Middle frontal gyrus (tissue), 1 donor: ENCODE data around the gene PLEKHG5.
"Not testable (repeated sequence)": the region's sequence is repeated elsewhere in the genome, so short reads cannot be mapped to it uniquely, and the experiment has no call there.

Source experiments
- DNase-seq: peaks from one replicate; pipeline ENCODE4 v3.0.0-alpha.2; 2015; ENCODE audit warnings: low spot score; ENCODE audit errors: extremely low spot score

Gene PLEKHG5

DNA sequence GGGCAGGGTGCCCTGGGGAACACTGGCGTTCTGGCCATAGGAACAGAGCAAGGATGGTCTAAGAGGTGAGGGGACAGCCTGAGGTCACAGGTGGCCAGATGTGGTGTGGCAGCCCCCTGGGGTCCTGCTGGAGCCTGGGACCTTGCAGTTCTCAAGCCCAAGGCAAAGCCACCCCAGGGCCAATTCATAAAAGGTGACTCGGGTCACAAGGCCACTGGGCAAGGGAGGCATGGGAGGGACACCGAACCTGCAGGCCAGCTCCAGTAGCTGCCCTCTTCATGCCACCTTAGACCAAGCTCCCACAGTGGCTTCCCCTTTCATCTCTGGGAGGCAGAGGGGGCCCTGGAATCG lies 44.8 kb downstream of the PLEKHG5 start:
- no peak for DNase-seq

DNA sequence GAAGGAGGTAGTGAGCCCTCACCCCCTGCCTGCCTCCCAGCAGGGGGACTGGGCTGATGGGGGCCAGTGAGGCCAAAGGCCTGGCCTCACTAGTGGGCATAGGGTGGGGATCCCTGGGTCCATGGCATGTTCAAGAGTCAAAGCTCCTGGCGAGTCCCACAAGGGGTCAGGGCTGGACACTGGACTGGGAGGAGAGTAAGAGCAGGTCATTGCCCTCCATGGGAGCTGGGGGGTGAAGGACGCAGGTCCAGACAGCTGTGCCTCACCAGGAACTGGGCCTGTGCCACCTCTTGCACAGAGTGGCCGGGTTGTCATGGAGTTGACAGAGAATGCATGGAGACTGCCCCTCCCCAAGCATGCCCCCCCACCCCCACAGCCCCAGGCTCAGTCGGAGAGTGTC lies 45.5 kb downstream of the PLEKHG5 start:
- not testable (repeated sequence) for DNase-seq

GRCh38 chr1:6445062-6445763 lies 46.3 kb downstream of the PLEKHG5 start:
- no peak for DNase-seq

GRCh38 chr1:6444377-6444776 lies 47.1 kb downstream of the PLEKHG5 start:
- no peak for DNase-seq

DNA sequence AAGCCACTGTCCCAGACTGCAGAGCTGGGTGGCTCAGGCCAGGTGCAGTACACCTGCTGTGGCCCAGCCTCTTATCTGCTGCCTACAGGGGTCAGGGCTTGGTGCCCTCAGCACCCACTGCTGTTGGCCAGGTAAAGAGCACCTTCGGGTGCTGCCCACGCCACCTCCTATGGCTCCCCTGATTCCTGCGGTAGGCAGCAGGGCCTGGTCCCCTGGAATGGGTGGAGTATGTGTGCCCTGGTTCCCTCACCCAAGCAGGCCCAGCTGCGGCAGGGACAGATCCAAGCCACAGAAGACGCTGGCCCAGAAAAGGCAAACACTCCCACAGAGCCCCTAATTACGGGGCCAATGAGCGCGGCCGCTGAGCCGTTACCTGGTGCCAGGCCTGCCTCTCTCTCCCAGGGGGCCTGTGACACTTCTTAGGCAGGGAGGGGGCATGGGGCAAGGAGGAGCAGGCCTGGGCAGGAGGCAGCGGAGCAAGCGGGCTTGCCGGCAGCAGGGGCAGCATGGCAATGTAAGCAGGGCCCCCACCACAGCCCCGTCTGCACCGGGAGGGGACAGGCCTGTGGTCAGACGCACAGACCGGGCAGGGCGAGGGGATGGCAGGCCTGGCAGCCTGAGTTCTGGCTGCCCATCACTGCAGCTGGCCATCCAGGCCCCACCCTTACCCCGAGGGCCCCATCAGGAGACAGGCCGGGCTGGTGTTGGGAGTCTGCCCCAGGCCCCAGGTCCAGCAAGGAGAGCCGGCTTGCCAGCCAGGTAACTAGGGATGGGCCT lies 47.9 kb downstream of the PLEKHG5 start:
- DNase-seq, result no peak

DNA sequence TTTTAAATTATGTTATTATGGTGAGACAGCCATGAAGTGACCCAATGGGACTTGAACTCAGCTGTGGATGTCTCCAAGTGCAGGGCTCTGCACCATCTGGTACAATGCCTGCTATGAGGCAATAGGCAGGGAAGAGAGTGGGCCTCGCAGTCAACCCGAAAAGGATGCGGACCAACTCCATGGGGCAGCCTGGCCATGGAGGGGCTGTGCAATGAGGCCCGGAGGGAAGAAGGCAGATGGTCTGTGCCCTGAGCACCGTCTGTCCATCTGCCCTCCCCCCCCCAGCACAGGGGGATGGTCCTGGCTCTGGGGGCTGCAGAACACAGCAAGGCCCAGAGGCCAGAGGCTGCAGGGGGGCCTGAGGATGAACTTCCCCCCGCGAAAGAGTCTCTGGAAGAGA lies 49.9 kb downstream of the PLEKHG5 start:
- no peak for DNase-seq

DNA sequence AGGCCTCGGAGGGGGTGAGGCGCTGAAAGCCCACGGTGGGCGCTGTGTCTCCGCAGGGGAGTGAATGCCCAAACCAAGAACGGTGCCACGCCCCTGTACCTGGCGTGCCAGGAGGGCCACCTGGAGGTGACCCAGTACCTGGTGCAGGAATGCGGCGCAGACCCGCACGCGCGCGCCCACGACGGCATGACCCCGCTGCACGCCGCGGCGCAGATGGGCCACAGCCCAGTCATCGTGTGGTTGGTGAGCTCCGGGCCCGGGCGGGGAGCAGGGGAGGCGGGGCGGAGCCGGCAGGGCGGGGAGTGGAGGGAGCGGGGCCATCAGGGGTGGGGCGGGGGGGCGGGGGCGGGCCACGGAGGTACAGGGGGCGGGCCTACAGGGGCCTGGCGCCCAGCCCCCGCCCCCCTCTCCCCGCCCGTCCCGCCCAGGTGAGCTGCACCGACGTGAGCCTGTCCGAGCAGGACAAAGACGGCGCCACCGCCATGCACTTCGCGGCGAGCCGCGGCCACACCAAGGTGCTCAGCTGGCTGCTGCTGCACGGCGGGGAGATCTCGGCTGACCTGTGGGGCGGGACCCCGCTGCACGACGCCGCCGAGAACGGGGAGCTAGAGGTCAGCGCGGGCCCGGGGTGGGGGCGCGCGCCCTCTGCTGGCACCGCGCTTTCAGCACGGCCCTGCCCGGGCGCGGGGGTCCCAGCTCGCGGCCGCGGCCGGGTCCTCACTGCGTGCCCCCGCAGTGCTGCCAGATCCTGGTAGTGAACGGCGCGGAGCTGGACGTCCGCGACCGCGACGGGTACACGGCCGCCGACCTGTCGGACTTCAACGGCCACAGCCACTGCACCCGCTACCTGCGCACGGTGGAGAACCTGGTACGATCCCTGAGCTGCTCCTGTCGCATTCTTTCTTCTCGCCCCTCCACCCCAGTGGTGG lies 51.0 kb downstream of the PLEKHG5 start:
- DNase-seq, result no peak

GRCh38 chr1:6438047-6438525 lies 53.4 kb downstream of the PLEKHG5 start:
- no peak for DNase-seq

GRCh38 chr1:6437012-6437700 lies 54.3 kb downstream of the PLEKHG5 start:
- peak; percentile 38 for DNase-seq

DNA sequence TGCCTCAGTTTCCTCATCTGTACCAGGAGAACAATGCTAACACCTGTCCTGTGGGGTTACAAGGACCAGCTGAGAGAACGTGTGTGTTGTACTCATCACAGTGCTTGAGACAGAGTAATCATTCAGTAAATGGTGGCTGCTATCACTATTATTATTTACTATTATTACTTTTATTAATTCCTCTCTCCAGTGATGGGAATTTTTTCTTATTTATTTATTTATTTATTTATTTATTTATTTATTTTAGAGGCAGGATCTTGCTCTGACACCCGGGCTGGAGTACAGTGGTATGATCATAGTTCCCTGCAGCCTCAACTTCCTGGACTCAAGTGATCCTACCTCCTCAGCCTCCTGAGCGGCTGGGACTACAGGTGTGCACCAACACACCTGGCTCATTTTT lies 55.2 kb downstream of the PLEKHG5 start:
- not testable (repeated sequence) for DNase-seq

- DNase-seq, result no peak
Measured at GRCh38 chr1:6435547-6435946, 55.9 kb downstream of the PLEKHG5 start.

DNA sequence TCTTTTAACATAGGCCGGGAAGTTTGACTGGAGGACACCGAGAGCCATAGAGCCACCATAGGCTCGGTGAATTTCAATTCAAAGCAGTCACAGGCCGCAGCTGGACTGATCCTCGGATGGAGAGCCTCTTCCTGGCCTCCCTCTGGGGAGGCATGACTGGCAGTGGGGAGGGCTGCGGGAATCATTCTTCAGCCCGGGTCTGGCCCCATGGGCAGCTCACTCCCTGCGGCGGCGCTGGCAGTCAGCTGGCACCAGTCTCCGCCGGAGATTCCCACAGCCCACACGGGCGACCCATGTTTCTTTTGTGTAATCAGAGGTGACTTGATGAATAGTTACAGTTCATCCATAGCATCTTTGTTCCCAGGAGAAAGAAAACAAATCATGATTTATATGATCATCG lies 56.3 kb downstream of the PLEKHG5 start:
- DNase-seq, result no peak

- no peak for DNase-seq
Measured at GRCh38 chr1:6434186-6434585, 57.3 kb downstream of the PLEKHG5 start.

- DNase-seq, result not testable (repeated sequence)
Measured at GRCh38 chr1:6431645-6432579, 59.6 kb downstream of the PLEKHG5 start.

GRCh38 chr1:6429660-6430411 lies 61.6 kb downstream of the PLEKHG5 start:
- DNase-seq, result peak; percentile 17

- not testable (repeated sequence) for DNase-seq
Measured at GRCh38 chr1:6428453-6428852, 63.0 kb downstream of the PLEKHG5 start.

GRCh38 chr1:6427441-6428390 lies 63.8 kb downstream of the PLEKHG5 start:
- no peak for DNase-seq

DNA sequence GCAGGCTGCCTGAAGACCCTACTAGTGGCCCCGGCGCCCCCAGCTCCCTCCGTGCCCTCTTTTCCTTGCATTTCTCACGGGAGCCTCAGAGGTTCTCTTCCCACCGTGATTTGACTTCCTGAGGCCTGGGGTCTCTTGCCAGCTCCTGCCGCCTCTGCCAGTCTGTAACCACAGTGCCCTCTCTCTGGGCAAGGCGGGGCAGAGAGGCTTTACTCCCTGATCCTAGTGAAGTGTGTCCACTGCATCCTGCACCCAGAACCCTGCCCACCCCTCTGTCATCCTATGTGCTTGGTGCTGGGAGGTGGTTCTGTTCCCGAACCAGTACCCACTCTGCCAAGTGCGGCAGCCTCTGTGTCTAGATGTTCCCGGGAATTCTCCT lies 64.5 kb downstream of the PLEKHG5 start:
- no peak for DNase-seq
